H1 (cell line): ENCODE data around the gene BPIFB6. TPM values are rescaled to one million over a fixed set of nuclear protein-coding genes. Genes with fewer than 3 reads are reported as not detected.

Experiments used
- CTCF ChIA-PET: fragments of 300-600 bp; sonication (Branson Sonifier 250); formaldehyde crosslinking; loops from one replicate; lab custom pipeline; 2021; ENCODE audit not compliant: partially characterized antibody; lab: Charles Lee
- POLR2A ChIA-PET: fragments of 300-600 bp; sonication (Branson Sonifier 250); formaldehyde crosslinking; loops from one replicate; lab custom pipeline; 2021; ENCODE audit warnings: inconsistent platforms; ENCODE audit not compliant: partially characterized antibody; lab: Charles Lee
- DNase-seq, 2 experiments: peaks; one replicate each; pipeline versions ENCODE4 v3.0.0 to v3.0.0-alpha.2; 2010 to 2022; ENCODE audit warnings: low spot score in 2 of 2, low read depth in 1 of 2, mixed read lengths in 1 of 2
- FAIRE-seq: peaks from 2 replicates; lab custom pipeline; 2011; peaks lifted over from hg19 to GRCh38; lab: Jason Lieb, UNC
- H2AFZ ChIP-seq: 2 replicates; pipeline ENCODE4 v1.8.1; 2012; ENCODE audit warnings: low read length, inconsistent platforms
- H2AK5ac ChIP-seq: 2 replicates; pipeline ENCODE4 v1.6.1; 2013; ENCODE audit warnings: low read depth, low read length
- H2BK120ac ChIP-seq: replicated peaks from 2 replicates; pipeline ENCODE3; 2013; ENCODE audit warnings: low read depth, low read length, inconsistent platforms
- H2BK12ac ChIP-seq: 2 replicates; pipeline ENCODE4 v1.6.1; 2013; ENCODE audit warnings: low read depth, low read length
- H2BK15ac ChIP-seq: 2 replicates; pipeline ENCODE4 v1.6.1; 2013; ENCODE audit warnings: low read length
- H2BK20ac ChIP-seq: 2 replicates; pipeline ENCODE4 v1.6.1; 2013; ENCODE audit warnings: low read length
- H2BK5ac ChIP-seq: 2 replicates; pipeline ENCODE4 v1.6.1; 2013; ENCODE audit warnings: low read depth, low read length
- H3K14ac ChIP-seq: 2 replicates; pipeline ENCODE4 v1.6.1; 2013; ENCODE audit warnings: inconsistent platforms; ENCODE audit not compliant: insufficient read length
- H3K18ac ChIP-seq: 2 replicates; pipeline ENCODE4 v1.6.1; 2013; ENCODE audit warnings: low read length; ENCODE audit errors: extremely low read depth
- H3K23ac ChIP-seq: 2 replicates; pipeline ENCODE4 v1.6.1; 2013; ENCODE audit warnings: inconsistent platforms; ENCODE audit not compliant: insufficient read length
- H3K23me2 ChIP-seq: 2 replicates; pipeline ENCODE4 v1.6.1; 2013; ENCODE audit warnings: low read depth, low read length
- H3K27ac ChIP-seq: 2 replicates; pipeline ENCODE4 v1.6.1; 2011; ENCODE audit warnings: low read depth, low read length, inconsistent platforms
- H3K27me3 ChIP-seq, 4 experiments: replicated peaks in 1 of 4; 1 replicate in 1 of 4; 2 replicates in 3 of 4; pipeline versions ENCODE4 v1.6.1 to v1.8.1; 2011 to 2013; ENCODE audit warnings: low read length in 3 of 4, mild to moderate bottlenecking in 3 of 4, inconsistent platforms in 2 of 4, mixed read lengths in 2 of 4, moderate library complexity in 1 of 4; ENCODE audit not compliant: control insufficient read depth in 3 of 4, insufficient read depth in 3 of 4; ENCODE audit errors: extremely low read depth in 1 of 4
- H3K36me3 ChIP-seq, 4 experiments: 2 replicates each; pipeline versions ENCODE4 v1.6.1 to v1.8.1; 2011 to 2013; ENCODE audit warnings: mild to moderate bottlenecking in 4 of 4, low read length in 3 of 4, moderate library complexity in 2 of 4, control low read depth in 1 of 4, inconsistent platforms in 1 of 4; ENCODE audit not compliant: insufficient read depth in 4 of 4, control insufficient read depth in 2 of 4
- H3K4ac ChIP-seq: replicated peaks from 2 replicates; pipeline ENCODE3; 2013; ENCODE audit warnings: low read length, low read depth, mixed read lengths, inconsistent platforms; ENCODE audit not compliant: insufficient read length
- H3K4me1 ChIP-seq, 4 experiments: replicated peaks in 1 of 4; 1 replicate in 1 of 4; 2 replicates in 3 of 4; pipeline versions ENCODE4 v1.6.1 to v1.8.1; 2011 to 2013; ENCODE audit warnings: low read length in 3 of 4, inconsistent platforms in 2 of 4, mixed read lengths in 1 of 4; ENCODE audit not compliant: insufficient read depth in 4 of 4, control insufficient read depth in 3 of 4
- H3K4me2 ChIP-seq, 2 experiments: 2 replicates each; pipeline versions ENCODE4 v1.6.1 to v1.8.1; 2011 to 2013; ENCODE audit warnings: low read depth in 2 of 2, low read length in 2 of 2, control low read depth in 1 of 2, inconsistent platforms in 1 of 2, mild to moderate bottlenecking in 1 of 2; ENCODE audit not compliant: insufficient read depth in 1 of 2
- H3K4me3 ChIP-seq, 4 experiments: fragments of 200-600, 300-600 bp in 1 of 4; sonication (generic), shearing (Covaris generic), sonication (Bioruptor Twin) in 1 of 4; 2 replicates each; pipeline versions ENCODE4 v1.5.1 to v1.8.1; 2011 to 2016; ENCODE audit warnings: low read length in 4 of 4, low read depth in 3 of 4, control low read depth in 2 of 4, inconsistent platforms in 2 of 4, mild to moderate bottlenecking in 2 of 4, mixed read lengths in 1 of 4, moderate library complexity in 1 of 4; ENCODE audit not compliant: insufficient read depth in 2 of 4; ENCODE audit errors: extremely low read depth in 1 of 4
- H3K56ac ChIP-seq: replicated peaks from 2 replicates; pipeline ENCODE3; 2013; ENCODE audit warnings: low read depth, mild to moderate bottlenecking, mixed read lengths, low read length, inconsistent platforms; ENCODE audit not compliant: insufficient read length
- H3K79me1 ChIP-seq: 2 replicates; pipeline ENCODE4 v1.6.1; 2013; ENCODE audit warnings: low read depth, low read length, control low read depth
- H3K79me2 ChIP-seq, 2 experiments: 2 replicates each; pipeline versions ENCODE4 v1.6.1 to v1.8.1; 2012 to 2013; ENCODE audit warnings: low read length in 2 of 2, mild to moderate bottlenecking in 2 of 2, inconsistent platforms in 1 of 2; ENCODE audit not compliant: insufficient read depth in 2 of 2, control insufficient read depth in 1 of 2
- H3K9ac ChIP-seq, 4 experiments: replicated peaks in 1 of 4; 1 replicate in 1 of 4; 2 replicates in 3 of 4; pipeline versions ENCODE4 v1.6.1 to v1.8.1; 2011 to 2013; ENCODE audit warnings: low read depth in 3 of 4, low read length in 3 of 4, control low read depth in 2 of 4, mild to moderate bottlenecking in 2 of 4, moderate library complexity in 2 of 4, inconsistent platforms in 1 of 4; ENCODE audit errors: extremely low read depth in 1 of 4
- H3K9me3 ChIP-seq, 2 experiments: 2 replicates each; pipeline versions ENCODE4 v1.6.1 to v1.8.1; 2012 to 2013; ENCODE audit warnings: mild to moderate bottlenecking in 2 of 2, moderate library complexity in 2 of 2, control low read depth in 1 of 2, inconsistent platforms in 1 of 2, low read depth in 1 of 2, low read length in 1 of 2, mixed read lengths in 1 of 2; ENCODE audit not compliant: insufficient read depth in 2 of 2
- H4K20me1 ChIP-seq, 2 experiments: replicated peaks in 1 of 2; 2 replicates each; pipeline versions ENCODE3 to v1.8.1; 2011 to 2013; ENCODE audit warnings: inconsistent platforms in 2 of 2, low read length in 2 of 2, mild to moderate bottlenecking in 1 of 2; ENCODE audit not compliant: insufficient read depth in 2 of 2, control insufficient read depth in 1 of 2
- H4K5ac ChIP-seq: 2 replicates; pipeline ENCODE4 v1.6.1; 2013; ENCODE audit warnings: low read length, low read depth, mixed read lengths, inconsistent platforms; ENCODE audit not compliant: insufficient read length
- H4K8ac ChIP-seq: 2 replicates; pipeline ENCODE4 v1.8.0; 2013; ENCODE audit warnings: mild to moderate bottlenecking, moderate library complexity, low read length, inconsistent platforms; ENCODE audit not compliant: insufficient read depth; ENCODE audit errors: extremely low read depth
- H4K91ac ChIP-seq: replicated peaks from 2 replicates; pipeline ENCODE3; 2013; ENCODE audit warnings: low read length, mixed read lengths, inconsistent platforms; ENCODE audit not compliant: insufficient read length
- BACH1 ChIP-seq: IDR thresholded peaks from 2 replicates; pipeline ENCODE4 v1.6.1; 2012; ENCODE audit warnings: low read length, improper control_type of control experiment
- BRCA1 ChIP-seq: IDR thresholded peaks from 2 replicates; pipeline ENCODE4 v1.6.1; 2012; ENCODE audit warnings: low read depth, low read length, improper control_type of control experiment
- CBX8 ChIP-seq: fragments of 300-800, 300-1000 bp; sonication (generic); IDR thresholded peaks from 2 replicates; pipeline ENCODE4 v1.7.1; 2016; ENCODE audit warnings: low read depth, low read length, borderline replicate concordance
- CHD2 ChIP-seq: IDR thresholded peaks from 2 replicates; pipeline ENCODE4 v1.6.1; 2012; ENCODE audit warnings: low read length, improper control_type of control experiment
- CTCF ChIP-seq, 3 experiments: IDR thresholded peaks; 1 replicate in 2 of 3; 2 replicates in 1 of 3; pipeline versions ENCODE4 v1.5.1 to v1.6.1; 2011; ENCODE audit warnings: low read length in 3 of 3, mild to moderate bottlenecking in 3 of 3, inconsistent platforms in 2 of 3, low read depth in 1 of 3, moderate library complexity in 1 of 3; ENCODE audit not compliant: insufficient read depth in 1 of 3; ENCODE audit errors: control extremely low read depth in 1 of 3
- EGR1 ChIP-seq: IDR thresholded peaks from 2 replicates; pipeline ENCODE4 v1.6.1; 2011; ENCODE audit warnings: low read depth, low read length, borderline replicate concordance
- HDAC6 ChIP-seq: IDR thresholded peaks from one replicate; pipeline ENCODE4 v1.7.1; 2012; ENCODE audit warnings: low read depth, mild to moderate bottlenecking, inconsistent platforms, low read length, moderate library complexity
- JUND ChIP-seq: IDR thresholded peaks from 2 replicates; pipeline ENCODE4 v1.6.1; 2011; ENCODE audit warnings: mild to moderate bottlenecking, improper control_type of control experiment, low read length
- MAFK ChIP-seq: IDR thresholded peaks from 2 replicates; pipeline ENCODE4 v1.6.1; 2012; ENCODE audit warnings: low read depth, mild to moderate bottlenecking, improper control_type of control experiment, low read length
- MAX ChIP-seq: IDR thresholded peaks from 2 replicates; pipeline ENCODE4 v1.6.1; 2012; ENCODE audit warnings: inconsistent platforms
- RNF2 ChIP-seq: fragments of 200-900, 300-1000 bp; sonication (generic); IDR thresholded peaks from 2 replicates; pipeline ENCODE4 v1.7.1; 2016; ENCODE audit warnings: borderline replicate concordance, low read depth, mild to moderate bottlenecking, antibody characterized with exemption, low read length; ENCODE audit not compliant: poor library complexity, severe bottlenecking; ENCODE audit errors: missing control alignments
- SUZ12 ChIP-seq: fragments of 200-600 bp; sonication (generic); IDR thresholded peaks from 2 replicates; pipeline ENCODE4 v1.6.1; 2012; ENCODE audit warnings: mild to moderate bottlenecking, inconsistent platforms, low read length, moderate library complexity, mixed read lengths
- WGBS, 2 experiments: shearing (Covaris generic) in 1 of 2; methylation state at CpG; one replicate each; pipeline versions ENCODE4 v1.1.6 to v1.1.7; 2013 to 2015; ENCODE audit warnings: low lambda C conversion rate in 2 of 2, mixed read lengths in 2 of 2, inconsistent platforms in 1 of 2, low coverage in 1 of 2, missing lambda C conversion rate in 1 of 2; ENCODE audit not compliant: insufficient replicate concordance in 2 of 2, insufficient coverage in 1 of 2, insufficient read length in 1 of 2; ENCODE audit errors: extremely low coverage in 1 of 2, missing lambda C conversion rate in 1 of 2; 5-methylcytosine and 5-hydroxymethylcytosine counted together
- polyA plus RNA-seq, 7 experiments: library from polyadenylated mRNA; depleted of rRNA in 3 of 7; stranded (reverse) in 5 of 7; unstranded in 2 of 7; fragments of >200 nt in 5 of 7; fragments of 200-250 nt in 2 of 7; gene quantifications; 1 replicate in 5 of 7; 2 replicates in 1 of 7; 4 replicates in 1 of 7; pipeline versions ENCODE4 v1.2.1 to v1.2.3, GENCODE V29; 2011 to 2013; ENCODE audit warnings: missing spikeins in 2 of 7, mixed read lengths in 2 of 7
- total RNA-seq: library from RNA; stranded (reverse); fragmentation: NEBNext Ultra II Directional; extraction: Animal tissue kit (Norgen Biotek cat#: 25700); gene quantifications from 2 replicates; pipeline ENCODE4 v1.2.1, GENCODE V29; 2021

BPIFB6 gene
- total and polyA plus RNA-seq, 2 of the 8 experiments (the other 6 are each of a cell fraction or from before 2014, with no cell fraction given) = not detected

- WGBS, 2 experiments = 90% methylated on average over 10 of the region's 10 CpGs; no CpG with 5 or more reads in 1 of the 2 experiments
- Histone ChIP-seq H3K9ac (no peak overlapping the region), H2AK5ac (no peak overlapping the region), H3K14ac (no peak overlapping the region), H3K4me2 (no peak overlapping the region), H3K23ac (no peak overlapping the region), H3K36me3 (no peaks in the 10 kb centered on the region), H4K8ac (no peak overlapping the region), H3K23me2 (no peaks in the 10 kb centered on the region), H4K91ac (no peak overlapping the region)
- no peak for FAIRE-seq
- TF ChIP-seq MAX (no peak), BACH1 (no peak), JUND (no peak), CTCF (IDR thresholded peaks at IDR 0.05; ENCODE audit: control extremely low read depth in 1 of 3, insufficient read depth in 1 of 3, low read depth in 1 of 3, low read length in 3 of 3) (no peak), CHD2 (no peak), HDAC6 (no peak), RNF2 (no peak), BRCA1 (no peak), EGR1 (no peak), SUZ12 (no peak), MAFK (no peak), CBX8 (no peak)
- TF ChIP-seq, all 59 proteins: peak for 0
- Histone ChIP-seq H3K4ac (no peak overlapping the region), H3K79me1 (no peaks in the 10 kb centered on the region), H3K79me2 (no peaks in the 10 kb centered on the region), H3K9me3 (no peaks in the 10 kb centered on the region), H3K18ac (no peak overlapping the region), H2AFZ (no peak overlapping the region), H2BK5ac (no peak overlapping the region), H3K4me3 (no peak overlapping the region), H3K27ac (no peak overlapping the region), H2BK20ac (no peak overlapping the region), H2BK15ac (no peak overlapping the region), H3K4me1 (peaks cover 0 to 11% (median 0%) of the 10 kb centered on the region in 4 experiments; a peak in 1 of 7 replicates), H2BK120ac (no peak overlapping the region), H3K56ac (no peak overlapping the region), H4K5ac (no peak overlapping the region), H2BK12ac (0 out of 2 replicates have a peak overlapping the region, but pooled peaks have one; percentile 50), H3K27me3 (no peaks in the 10 kb centered on the region), H4K20me1 (peaks cover 0 to 2% of the 10 kb centered on the region in 2 experiments)
- CTCF ChIA-PET = interaction anchor here (1.3 to 11.8 kb wide), 6 partner anchors 7 to 113 kb away, joined by 3 to 86 read pairs (median 5); partner anchors contain the start of genes BPIFB2 and SUN5
- no peak for DNase-seq
- POLR2A ChIA-PET = no interaction called here
These were observed 16.3 kb upstream of the BPIFB6 start for GRCh38 chr20:33015114-33015484.
